IPS-18a (cell line): ENCODE results near the gene PNPLA1.

Experiments
- H3K27ac ChIP-seq: one replicate; pipeline ENCODE4 v1.5.1; 2013; ENCODE audit warnings: low read length
- H3K27me3 ChIP-seq: one replicate; pipeline ENCODE4 v1.6.1; 2013; ENCODE audit warnings: mild to moderate bottlenecking, low read length; ENCODE audit not compliant: control insufficient read depth, insufficient read depth
- H3K36me3 ChIP-seq: one replicate; pipeline ENCODE4 v1.6.1; 2013; ENCODE audit warnings: low read depth, low read length; ENCODE audit not compliant: control insufficient read depth
- H3K4me1 ChIP-seq: one replicate; pipeline ENCODE4 v1.6.1; 2013; ENCODE audit warnings: low read depth, low read length; ENCODE audit not compliant: control insufficient read depth
- H3K4me3 ChIP-seq: one replicate; pipeline ENCODE4 v1.5.1; 2013; ENCODE audit warnings: low read length
- H3K9ac ChIP-seq: one replicate; pipeline ENCODE4 v1.6.1; 2013; ENCODE audit warnings: mild to moderate bottlenecking, low read length, moderate library complexity
- H3K9me3 ChIP-seq: one replicate; pipeline ENCODE4 v1.6.1; 2013; ENCODE audit warnings: low read depth, low read length; ENCODE audit not compliant: control insufficient read depth

PNPLA1 gene

DNA sequence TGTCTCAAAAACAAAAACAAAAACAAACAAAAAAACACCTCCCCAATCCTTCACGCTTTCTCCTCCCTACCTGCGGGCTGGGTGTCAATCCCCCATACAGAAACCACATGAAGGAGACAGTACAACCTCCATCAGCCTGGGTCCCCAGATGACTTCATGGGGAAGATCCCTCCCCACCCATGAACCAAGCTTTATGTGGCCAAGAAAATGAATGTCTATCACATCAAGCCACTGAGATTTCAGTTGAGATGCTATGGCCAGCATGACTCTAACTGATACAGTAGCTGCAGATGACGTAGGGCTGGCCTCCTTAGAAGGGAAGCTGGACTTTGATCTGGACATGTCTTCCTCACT, 88.0 kb downstream of the PNPLA1 start:
- H3K36me3 ChIP-seq = no peaks in the 10 kb centered on the region
- no peaks in the 10 kb centered on the region for H3K27me3 ChIP-seq
- no peak overlapping the region for H3K9ac ChIP-seq
- no peaks in the 10 kb centered on the region for H3K9me3 ChIP-seq
- no peaks in the 10 kb centered on the region for H3K4me1 ChIP-seq
- no peak overlapping the region for H3K4me3 ChIP-seq
- no peak overlapping the region for H3K27ac ChIP-seq
